Measurements from ENCODE around the gene TMEM203. TPM values are rescaled to one million over a fixed set of nuclear protein-coding genes. Genes with fewer than 3 reads are reported as not detected.
A peak's percentile ranks its signal among the peaks of the same experiment; 100 is the strongest.

TMEM203 gene
- total RNA-seq, 1 donor from 2014 or later: 33.0 TPM

DNA sequence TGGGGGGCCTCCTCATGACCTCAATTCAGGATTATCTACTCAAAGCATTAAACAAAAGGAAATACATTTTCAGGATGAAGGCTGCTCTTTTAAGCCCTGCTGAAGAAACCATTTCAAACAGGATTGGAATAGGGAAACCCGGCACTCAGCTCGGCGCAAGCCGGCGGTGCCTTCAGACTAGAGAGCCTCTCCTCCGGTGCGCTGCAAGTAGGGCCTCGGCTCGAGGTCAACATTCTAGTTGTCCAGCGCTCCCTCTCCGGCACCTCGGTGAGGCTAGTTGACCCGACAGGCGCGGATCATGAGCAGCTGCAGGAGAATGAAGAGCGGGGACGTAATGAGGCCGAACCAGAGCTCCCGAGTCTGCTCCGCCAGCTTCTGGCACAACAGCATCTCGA lies 720 bp downstream of the TMEM203 start:
- peak overlapping the region; percentile 95 for H3K4me3 Mint-ChIP-seq
- peaks cover 8% of the 10 kb centered on the region for H3K36me3 Mint-ChIP-seq
- TF ChIP-seq, protein P1, sequence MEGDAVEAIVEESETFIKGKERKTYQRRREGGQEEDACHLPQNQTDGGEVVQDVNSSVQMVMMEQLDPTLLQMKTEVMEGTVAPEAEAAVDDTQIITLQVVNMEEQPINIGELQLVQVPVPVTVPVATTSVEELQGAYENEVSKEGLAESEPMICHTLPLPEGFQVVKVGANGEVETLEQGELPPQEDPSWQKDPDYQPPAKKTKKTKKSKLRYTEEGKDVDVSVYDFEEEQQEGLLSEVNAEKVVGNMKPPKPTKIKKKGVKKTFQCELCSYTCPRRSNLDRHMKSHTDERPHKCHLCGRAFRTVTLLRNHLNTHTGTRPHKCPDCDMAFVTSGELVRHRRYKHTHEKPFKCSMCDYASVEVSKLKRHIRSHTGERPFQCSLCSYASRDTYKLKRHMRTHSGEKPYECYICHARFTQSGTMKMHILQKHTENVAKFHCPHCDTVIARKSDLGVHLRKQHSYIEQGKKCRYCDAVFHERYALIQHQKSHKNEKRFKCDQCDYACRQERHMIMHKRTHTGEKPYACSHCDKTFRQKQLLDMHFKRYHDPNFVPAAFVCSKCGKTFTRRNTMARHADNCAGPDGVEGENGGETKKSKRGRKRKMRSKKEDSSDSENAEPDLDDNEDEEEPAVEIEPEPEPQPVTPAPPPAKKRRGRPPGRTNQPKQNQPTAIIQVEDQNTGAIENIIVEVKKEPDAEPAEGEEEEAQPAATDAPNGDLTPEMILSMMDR (IDR thresholded peaks at IDR 0.05; ENCODE audit: unreplicated experiment): no peak
- peaks cover 37% of the 10 kb centered on the region for H3K4me1 Mint-ChIP-seq
- H3K27me3 Mint-ChIP-seq (ENCODE audit: low read depth): no peaks in the 10 kb centered on the region
- DNase-seq (ENCODE audit: low spot score in 2 of 2, unreplicated experiment in 2 of 2): no peak
- H3K27ac Mint-ChIP-seq: peak overlapping the region; percentile 96
- no peaks in the 10 kb centered on the region for H3K9me3 Mint-ChIP-seq

DNA sequence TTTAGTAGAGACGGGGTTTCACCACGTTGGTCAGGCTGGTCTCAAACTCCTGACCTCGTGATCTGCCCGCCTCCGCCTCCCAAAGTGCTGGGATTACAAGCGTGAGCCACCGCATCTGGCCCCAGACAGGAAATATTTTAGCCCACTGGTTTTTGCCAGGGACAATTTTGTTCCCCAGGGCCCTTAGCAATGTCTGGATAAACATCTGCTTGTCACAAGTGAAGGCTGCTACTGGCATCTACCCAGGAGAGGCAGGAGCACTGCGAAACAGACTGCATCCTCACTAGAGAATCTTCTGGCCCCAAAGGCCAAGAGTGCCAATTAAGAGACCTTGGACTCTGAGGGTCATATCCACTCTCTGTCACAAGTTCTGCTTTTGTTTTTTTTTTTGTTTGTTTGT lies 2.5 kb downstream of the TMEM203 start:
- no peaks in the 10 kb centered on the region for H3K27me3 Mint-ChIP-seq (ENCODE audit: low read depth)
- H3K27ac Mint-ChIP-seq: no peak overlapping the region
- TF ChIP-seq, protein P1 (IDR thresholded peaks at IDR 0.05; ENCODE audit: unreplicated experiment): no peak
- no peak for DNase-seq (ENCODE audit: low spot score in 2 of 2, unreplicated experiment in 2 of 2)
- peaks cover 5% of the 10 kb centered on the region for H3K36me3 Mint-ChIP-seq
- H3K9me3 Mint-ChIP-seq: no peaks in the 10 kb centered on the region
- H3K4me3 Mint-ChIP-seq: peak overlapping the region; percentile 13
- H3K4me1 Mint-ChIP-seq: peaks cover 49% of the 10 kb centered on the region

DNA sequence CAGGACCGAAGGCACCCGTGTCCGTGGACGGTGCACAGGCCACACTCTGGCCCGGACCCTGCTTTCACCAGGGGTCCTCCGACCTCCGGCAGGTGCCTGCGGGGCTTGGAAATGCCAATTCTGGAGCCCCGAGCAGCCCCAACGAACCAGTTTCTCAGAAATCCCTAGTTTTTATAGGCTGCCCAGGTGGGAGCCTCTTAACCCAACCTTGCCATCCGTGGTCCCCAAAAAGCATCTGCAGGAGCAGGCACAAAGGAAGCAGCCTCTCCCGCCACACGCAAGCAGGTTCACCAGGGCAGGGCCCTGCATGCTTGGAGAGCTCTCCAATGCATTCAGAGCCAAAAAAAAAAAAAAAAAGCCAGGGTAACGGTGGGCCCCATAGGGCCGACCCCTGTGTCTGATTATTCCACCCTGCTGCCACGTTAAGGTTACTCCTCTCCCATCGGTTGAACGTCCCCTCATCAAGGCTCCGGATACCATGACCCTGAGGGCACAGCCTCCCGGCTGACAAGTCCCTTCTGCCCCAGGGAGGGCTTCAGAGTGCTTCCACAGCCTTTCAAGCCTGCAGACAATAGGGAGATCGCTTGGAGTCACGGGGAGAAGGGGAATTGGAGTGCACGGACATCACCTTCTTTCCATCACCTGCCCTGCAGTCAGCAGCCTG lies 4.1 kb downstream of the TMEM203 start:
- Mint-ChIP-seq H3K4me1 (peaks cover 43% of the 10 kb centered on the region), H3K27me3 (ENCODE audit: low read depth) (no peaks in the 10 kb centered on the region), H3K4me3 (peak overlapping the region; percentile 75), H3K36me3 (no peaks in the 10 kb centered on the region), H3K27ac (peak overlapping the region; percentile 79), H3K9me3 (no peaks in the 10 kb centered on the region)
- no peak for DNase-seq (ENCODE audit: low spot score in 2 of 2, unreplicated experiment in 2 of 2)
- TF ChIP-seq, protein P1 (IDR thresholded peaks at IDR 0.05; ENCODE audit: unreplicated experiment): no peak

DNA sequence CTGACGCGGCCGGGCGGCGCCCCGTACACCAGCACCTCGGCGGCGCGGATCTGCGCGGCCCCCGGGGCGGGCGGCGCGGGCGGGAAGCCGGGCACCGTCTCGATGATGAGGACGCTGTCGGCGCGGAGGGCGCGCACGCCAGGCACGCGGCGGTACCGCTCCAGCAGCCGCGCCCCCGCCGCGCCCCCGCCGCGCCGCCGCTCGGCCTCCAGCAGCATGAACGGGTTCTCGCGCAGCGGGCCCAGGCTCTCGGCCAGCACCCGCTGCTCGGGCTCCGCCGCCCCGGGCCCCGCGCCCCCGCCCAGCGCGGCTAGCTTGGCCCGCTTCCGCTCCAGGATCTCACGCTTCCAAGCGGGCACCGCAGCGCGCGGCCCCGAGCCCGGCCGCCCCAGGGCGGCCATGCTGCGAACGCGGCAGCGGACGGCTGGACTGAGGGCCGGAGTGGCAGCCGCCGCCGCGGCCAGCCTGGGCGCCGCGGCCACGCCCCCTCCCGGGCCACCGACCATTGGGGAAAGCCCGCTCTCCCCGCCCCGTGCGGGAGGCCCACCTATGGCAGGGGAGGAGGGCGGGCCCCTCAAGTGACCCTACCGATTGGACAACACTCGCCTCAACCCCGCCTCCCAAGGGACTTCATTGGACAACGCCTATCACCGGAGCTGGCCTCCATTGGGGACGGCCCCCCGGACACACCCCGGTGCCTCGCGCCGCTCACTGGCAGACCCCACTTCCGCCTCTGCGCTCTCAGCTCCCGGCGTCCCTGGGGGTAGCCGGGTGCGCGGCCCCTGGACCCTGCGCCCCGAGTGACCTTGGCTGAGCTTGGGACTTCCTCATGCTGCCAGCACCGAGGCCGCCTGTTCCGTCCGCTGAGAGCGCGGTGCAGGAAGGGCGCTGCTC lies 4.9 kb downstream of the TMEM203 start, which contains the start of gene TPRN:
Gene TPRN (minus strand): TSS at position 431 of the 894 bp plus-strand sequence. CDS start 30 bp downstream, at position 401.
- DNase-seq (ENCODE audit: low spot score in 2 of 2, unreplicated experiment in 2 of 2): peak; percentile 98 to 99
- H3K9me3 Mint-ChIP-seq: no peaks in the 10 kb centered on the region
- no peaks in the 10 kb centered on the region for H3K27me3 Mint-ChIP-seq (ENCODE audit: low read depth)
- TF ChIP-seq, protein P1 (IDR thresholded peaks at IDR 0.05; ENCODE audit: unreplicated experiment): no peak
- peak within 1 kb of the TSS; percentile 83 for H3K4me3 Mint-ChIP-seq
- peak within 1 kb of the TSS; percentile 82 for H3K27ac Mint-ChIP-seq
- H3K4me1 Mint-ChIP-seq: peaks cover 37% of the 10 kb centered on the region
- no peaks in the 10 kb centered on the region for H3K36me3 Mint-ChIP-seq

DNA sequence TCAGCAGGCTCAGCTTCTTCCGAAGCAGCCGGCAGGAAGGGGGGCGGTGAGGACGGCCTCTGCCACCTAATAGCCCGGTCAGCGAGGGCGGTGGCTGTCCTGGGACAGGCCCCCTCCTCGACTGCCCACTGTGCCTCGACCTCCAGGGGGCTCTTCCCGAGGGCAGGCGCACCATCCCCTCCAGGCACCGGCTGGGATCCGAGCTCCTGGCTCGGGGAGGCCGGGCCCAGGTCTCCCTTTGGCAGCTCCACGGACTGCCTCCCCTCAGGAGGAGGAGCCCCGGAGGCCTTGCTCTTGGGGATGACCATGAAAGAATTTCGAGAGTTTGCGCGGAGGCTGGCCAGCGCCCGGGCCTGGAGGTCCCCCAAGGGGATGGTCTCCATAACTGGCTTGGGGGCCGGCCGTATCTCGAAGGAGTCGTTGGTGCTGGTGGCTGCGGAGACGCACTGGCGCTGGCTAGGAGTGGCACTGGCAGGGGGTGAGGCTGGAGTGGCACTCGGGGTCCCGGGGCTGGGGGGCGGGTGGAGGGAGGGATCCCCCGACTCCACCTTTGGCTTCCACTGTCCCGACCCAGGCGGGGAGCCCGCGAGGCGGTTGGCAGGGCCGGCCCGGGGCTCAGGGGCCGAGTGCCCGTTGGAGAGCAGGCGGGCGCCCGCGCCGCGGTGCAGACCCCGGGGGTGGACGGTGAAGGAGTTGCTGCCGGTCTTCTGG lies 5.9 kb downstream of the TMEM203 start:
- peak overlapping the region; percentile 82 for H3K27ac Mint-ChIP-seq
- TF ChIP-seq, protein P1 (IDR thresholded peaks at IDR 0.05; ENCODE audit: unreplicated experiment): no peak
- peaks cover 41% of the 10 kb centered on the region for H3K4me1 Mint-ChIP-seq
- H3K9me3 Mint-ChIP-seq: no peaks in the 10 kb centered on the region
- DNase-seq (ENCODE audit: low spot score in 2 of 2, unreplicated experiment in 2 of 2): no peak
- peak overlapping the region; percentile 83 for H3K4me3 Mint-ChIP-seq
- no peaks in the 10 kb centered on the region for H3K36me3 Mint-ChIP-seq
- no peaks in the 10 kb centered on the region for H3K27me3 Mint-ChIP-seq (ENCODE audit: low read depth)
